Activated naive CD4-positive, alpha-beta T cell treated with anti-CD3 and anti-CD28 coated beads, Interleukin-2, amount 50 U/mL, for 16 hours (primary cell): ENCODE measurements around the gene NEUROD2.

Experiments used
- DNase-seq: peaks from one replicate; pipeline ENCODE4 v3.0.0-alpha.2; 2020

NEUROD2 gene

GRCh38 chr17:39634384-39634871 lies 26.7 kb upstream of the NEUROD2 start:
- no peak for DNase-seq

- no peak for DNase-seq
Measured at GRCh38 chr17:39633570-39634183, 26.0 kb upstream of the NEUROD2 start.

- DNase-seq, result no peak
Measured at GRCh38 chr17:39632153-39632941, 24.6 kb upstream of the NEUROD2 start.

DNA sequence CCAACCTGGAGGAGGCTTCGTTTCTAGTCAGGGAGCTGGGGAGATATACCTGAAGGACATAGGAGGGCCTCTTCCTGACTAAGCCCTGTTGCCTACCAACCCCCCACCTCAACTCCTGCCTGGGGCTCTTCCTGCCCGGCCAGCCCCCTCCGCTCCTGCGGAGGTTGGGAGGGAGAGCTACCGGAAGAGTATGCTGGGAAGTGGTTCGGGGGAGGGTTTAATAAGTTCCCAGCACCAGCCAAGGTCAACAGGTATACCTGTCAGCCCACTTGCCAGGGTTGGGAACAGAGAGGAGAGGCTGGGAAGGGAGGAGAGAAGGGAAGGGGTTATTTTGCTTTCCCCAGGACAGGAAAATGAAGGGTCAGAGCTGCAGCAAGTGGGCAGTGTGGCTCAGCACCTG lies 23.7 kb upstream of the NEUROD2 start:
- DNase-seq, result no peak

DNA sequence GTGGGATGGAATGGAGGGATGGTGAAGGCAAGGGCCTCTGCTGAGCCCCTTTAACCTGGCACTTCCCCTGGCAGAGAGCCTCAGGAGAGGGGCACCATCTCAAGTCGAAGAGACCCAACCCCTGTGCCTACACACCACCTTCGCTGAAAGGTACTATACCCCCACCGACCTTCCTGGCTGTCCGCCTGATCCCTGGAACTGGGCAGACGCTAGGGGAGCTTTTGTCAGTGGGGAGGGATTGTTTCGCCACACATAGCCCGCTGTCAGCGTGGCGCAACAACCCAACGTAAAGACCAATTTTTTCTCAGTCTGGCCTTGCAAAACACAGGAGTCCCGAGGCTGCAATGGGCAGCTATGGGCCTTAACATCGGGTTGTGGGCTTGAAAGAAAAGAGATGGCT lies 22.2 kb upstream of the NEUROD2 start:
- DNase-seq, result no peak

- no peak for DNase-seq
Measured at GRCh38 chr17:39629494-39629880, 21.8 kb upstream of the NEUROD2 start.

- DNase-seq, result no peak
Measured at GRCh38 chr17:39628655-39629493, 21.2 kb upstream of the NEUROD2 start.

- no peak for DNase-seq
Measured at GRCh38 chr17:39627712-39628516, 20.2 kb upstream of the NEUROD2 start.

DNA sequence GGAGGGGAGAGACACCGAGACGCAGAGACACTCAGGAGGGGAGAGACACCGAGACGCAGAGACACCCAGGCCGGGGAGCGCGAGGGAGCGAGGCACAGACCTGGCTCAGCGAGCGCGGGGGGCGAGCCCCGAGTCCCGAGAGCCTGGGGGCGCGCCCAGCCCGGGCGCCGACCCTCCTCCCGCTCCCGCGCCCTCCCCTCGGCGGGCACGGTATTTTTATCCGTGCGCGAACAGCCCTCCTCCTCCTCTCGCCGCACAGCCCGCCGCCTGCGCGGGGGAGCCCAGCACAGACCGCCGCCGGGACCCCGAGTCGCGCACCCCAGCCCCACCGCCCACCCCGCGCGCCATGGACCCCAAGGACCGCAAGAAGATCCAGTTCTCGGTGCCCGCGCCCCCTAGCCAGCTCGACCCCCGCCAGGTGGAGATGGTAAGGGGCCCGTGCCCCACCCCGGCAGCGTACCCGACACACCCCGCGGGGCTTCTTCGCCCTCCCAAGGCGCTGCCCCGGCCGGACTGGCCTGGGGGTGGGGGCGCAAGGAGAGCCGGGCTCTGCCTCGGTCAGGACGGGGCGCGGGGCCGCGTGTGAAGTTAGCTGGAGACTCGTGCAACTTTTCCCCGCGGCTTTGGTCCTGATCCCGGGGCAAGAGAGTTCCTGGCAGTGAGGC lies 19.5 kb upstream of the NEUROD2 start:
- no peak for DNase-seq

- peak; percentile 27 for DNase-seq
Measured at GRCh38 chr17:39626171-39627046, 18.7 kb upstream of the NEUROD2 start, which contains the start of gene PPP1R1B. PPP1R1B (plus strand) TSS chr17:39626952; CDS start chr17:39627393, 441 bp downstream.

- DNase-seq, result no peak
Measured at GRCh38 chr17:39625198-39625785, 17.6 kb upstream of the NEUROD2 start.

DNA sequence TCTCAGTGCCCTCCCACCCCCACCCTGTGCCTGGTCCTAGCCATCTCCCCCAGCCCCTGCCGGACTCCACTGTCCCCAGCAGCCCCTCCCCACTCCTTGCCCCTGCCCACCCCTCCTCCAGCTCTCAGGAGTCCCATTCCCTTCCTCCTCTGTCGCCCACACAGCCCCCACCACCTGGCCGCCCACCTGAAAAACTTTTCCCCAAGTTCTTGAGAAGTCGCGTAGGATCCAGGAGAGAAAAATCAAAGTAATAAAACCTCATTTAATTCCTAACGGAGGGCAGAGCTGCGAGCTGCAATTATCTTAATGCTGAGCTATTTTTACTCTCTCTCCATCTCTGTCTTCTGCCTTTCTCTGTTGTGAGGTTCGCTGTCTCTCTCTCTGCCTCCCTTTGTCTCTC lies 16.6 kb upstream of the NEUROD2 start:
- no peak for DNase-seq

DNA sequence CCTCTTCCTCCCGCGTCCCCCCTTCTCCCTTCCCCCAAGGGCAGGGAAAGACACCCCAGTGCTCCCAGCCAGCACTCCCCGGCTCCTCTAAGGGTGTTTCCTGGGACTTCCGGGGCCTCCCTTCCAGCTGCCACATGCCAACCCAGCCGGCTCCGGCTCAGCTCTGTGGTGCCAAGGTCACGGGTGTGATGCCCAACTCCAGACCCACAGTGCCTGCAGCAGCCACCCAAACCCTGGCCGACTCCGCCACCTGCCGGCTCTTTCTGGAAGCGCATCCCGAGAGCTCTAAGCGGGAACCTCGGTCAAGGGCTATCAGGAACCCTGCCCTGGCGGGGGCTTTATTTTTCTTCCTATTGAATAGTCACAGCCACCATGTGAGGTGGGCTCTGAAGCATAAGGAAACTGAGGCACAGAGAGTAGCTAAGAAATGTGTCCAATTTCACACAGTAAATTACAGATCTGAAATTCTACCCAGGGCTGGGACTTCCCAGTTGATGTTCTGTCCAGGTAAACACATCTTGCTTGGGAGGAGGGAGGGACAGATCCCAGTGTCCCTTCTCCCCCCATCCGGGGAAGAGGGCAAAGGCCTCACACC lies 15.7 kb upstream of the NEUROD2 start:
- DNase-seq, result peak; percentile 86

DNA sequence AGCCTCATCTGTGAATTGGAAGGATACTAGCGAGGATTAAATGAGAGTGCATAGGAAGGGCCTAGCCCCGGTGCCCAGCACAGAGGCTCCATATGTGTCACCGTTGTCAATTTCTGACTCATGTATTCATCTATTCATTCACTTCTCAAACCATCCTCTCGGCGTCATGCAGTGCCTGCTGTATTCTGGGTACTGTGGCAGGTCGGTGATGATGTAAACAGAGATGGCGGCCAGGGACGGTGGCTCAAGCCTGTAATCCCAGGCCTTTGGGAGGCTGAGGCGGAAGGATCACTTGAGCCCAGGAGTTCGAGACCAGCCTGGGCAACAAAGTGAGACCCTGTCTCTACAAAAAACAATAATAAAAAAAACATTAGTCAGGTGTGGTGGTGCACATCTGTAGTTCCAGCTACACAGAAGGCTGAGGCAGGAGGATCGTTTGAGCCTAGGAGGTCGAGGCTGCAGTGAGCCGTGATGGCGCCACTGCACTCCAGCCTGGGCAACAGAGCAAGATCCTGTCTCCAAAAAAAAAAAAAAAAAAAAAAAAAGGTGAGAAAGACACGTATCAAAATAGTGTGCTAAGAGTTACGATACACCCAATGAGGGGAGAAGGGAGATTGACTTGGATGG lies 14.8 kb upstream of the NEUROD2 start:
- peak; percentile 41 for DNase-seq

GRCh38 chr17:39621523-39622379 lies 14.0 kb upstream of the NEUROD2 start:
- DNase-seq, result peak; percentile 79

DNA sequence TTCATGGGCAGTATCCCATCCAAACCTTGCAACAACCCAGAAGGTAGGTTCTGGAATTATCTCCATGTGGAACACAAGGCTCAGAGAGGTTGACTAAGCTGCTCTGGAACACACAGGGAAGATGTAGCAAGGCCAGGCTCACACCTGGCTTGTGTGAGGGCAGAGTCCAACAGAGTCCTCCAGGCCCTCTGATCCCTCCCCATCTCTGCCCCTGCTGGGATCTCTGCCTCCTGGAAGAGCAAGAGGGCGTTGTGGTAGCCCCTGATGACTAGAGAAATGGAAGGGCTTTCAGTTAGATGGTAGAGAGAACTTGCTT lies 12.0 kb upstream of the NEUROD2 start:
- no peak for DNase-seq

DNA sequence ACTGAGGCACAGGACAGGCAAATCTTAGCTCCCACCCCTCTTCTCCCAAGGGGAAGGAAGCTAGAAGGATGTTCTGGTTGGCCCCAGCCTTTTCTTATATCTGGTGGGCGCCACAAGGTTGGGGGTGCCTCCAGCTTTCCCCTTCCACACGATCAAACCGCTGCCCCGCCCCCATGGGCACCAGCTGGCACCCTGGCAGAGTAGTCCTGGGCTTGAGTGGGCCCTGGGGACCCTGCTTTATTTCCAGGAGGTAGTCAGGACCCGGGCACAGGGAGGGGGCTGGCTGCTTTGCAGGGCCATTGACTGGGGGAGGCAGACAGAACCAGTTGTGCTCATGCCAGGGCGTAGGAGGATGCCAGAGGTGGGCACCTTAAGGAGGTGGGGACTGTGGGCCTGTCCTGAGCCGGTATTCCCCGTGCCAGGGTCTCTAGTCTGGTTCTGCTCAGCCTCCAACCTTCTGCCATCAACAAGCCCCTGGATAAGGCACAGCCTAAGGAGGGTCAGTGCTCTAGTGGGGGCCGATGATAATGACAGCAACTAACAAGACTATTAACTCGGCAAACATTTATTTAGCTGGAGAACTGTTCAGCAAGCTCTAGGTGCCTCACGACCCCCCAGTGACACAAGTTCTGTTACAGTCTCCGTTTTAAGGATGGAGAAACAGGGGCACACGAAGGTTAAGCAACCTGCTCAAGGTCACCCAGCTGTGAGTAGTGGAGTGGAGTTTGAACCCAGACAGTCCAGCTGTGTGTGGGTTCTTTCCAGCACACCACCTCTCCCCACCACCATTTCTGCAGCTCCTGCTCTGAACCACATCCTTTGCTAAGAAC lies 11.5 kb upstream of the NEUROD2 start:
- DNase-seq, result no peak
